ENCODE measurements around the gene PDE9A.

PDE9A gene

DNA sequence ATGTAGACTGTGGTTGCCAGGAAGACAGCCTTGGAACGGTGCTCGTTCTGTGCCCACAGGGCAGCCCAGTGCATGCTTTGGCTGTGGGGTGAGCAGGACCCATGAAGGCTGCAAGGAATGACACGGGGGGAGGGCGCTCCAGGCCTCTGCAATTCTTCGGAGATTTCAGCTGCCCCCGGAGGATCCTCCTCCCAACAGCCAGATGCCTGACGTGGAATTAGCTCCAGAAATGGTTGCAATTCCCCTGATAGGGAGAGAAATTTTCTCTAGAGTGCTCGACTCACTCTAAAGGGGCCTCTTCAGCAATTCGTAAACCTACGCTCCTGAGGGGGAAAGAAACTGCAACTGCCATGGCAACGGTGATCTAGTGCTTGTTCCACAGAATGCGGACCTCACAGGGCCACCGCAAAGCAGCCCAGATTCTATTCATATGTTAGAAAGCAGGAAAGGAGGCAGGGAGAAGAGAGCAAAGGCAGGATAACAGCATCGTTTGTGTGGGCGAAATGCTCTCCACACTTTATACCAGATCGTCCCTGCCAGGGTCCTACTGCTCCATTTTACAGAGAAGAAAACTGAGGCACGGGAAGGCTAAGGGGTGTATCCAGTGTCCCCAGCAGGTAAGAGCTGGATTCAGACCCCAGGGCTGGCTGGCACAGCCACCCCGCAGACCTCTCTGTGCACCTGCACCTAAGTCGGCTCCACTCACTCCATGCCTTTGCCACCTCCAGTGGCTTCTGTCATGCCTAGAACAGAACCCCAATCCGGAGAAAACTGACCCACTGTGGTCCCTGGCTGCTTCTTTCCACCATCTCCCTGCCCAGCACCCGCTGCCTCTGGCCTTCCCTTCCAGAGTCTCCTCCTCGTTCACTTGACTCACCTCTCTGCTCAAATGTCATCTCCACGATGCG, 11.9 kb upstream of the PDE9A start:
- Histone ChIP-seq H3K27me3 (ENCODE audit: control insufficient read depth, insufficient read depth, low read length) (no peaks in the 10 kb centered on the region), H3K4me3 (ENCODE audit: low read length) (no peak overlapping the region), H3K9me3 (ENCODE audit: control insufficient read depth, insufficient read depth, low read length) (no peaks in the 10 kb centered on the region), H3K27ac (ENCODE audit: low read length) (no peak overlapping the region), H3K36me3 (ENCODE audit: control insufficient read depth, insufficient read depth, low read length) (no peaks in the 10 kb centered on the region), H3K4me1 (ENCODE audit: control insufficient read depth, insufficient read depth, low read length) (peaks cover 2% of the 10 kb centered on the region)
- no CpG with 5 or more reads among the region's 24 CpGs for WGBS (ENCODE audit: insufficient coverage, insufficient read length)
- DNase-seq (ENCODE audit: low read depth, low spot score), result no peak

DNA sequence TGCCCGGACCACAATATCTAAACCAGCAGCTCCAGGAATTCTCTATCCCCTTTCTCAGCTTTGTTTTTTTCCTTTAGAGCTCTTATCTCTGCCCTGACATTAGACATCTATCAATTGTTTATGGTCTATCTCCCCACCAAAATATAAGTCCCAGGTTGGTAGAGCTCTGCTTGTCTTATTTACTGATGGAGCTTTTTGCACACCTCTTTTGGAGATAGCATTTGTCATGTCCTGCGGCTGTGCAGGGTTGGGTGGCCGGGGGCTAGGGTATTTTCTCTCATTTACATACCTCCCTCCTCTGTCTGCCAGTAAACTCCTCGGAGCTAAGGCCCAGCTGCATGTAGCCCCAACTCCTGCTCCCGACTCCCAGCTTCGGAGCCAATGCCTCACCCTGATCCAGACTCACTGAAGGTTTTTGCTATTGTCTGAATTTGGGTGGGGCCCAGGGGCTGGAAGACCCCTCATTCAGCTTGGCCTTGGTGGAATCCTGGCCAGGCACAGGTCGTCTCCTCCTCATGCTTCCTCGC, 11.1 kb upstream of the PDE9A start:
- no peak overlapping the region for H3K27ac ChIP-seq (ENCODE audit: low read length)
- no peak for DNase-seq (ENCODE audit: low read depth, low spot score)
- H3K36me3 ChIP-seq (ENCODE audit: control insufficient read depth, insufficient read depth, low read length), result no peaks in the 10 kb centered on the region
- H3K4me3 ChIP-seq (ENCODE audit: low read length), result no peak overlapping the region
- no CpG with 5 or more reads among the region's 8 CpGs for WGBS (ENCODE audit: insufficient coverage, insufficient read length)
- peaks cover 2% of the 10 kb centered on the region for H3K4me1 ChIP-seq (ENCODE audit: control insufficient read depth, insufficient read depth, low read length)
- H3K9me3 ChIP-seq (ENCODE audit: control insufficient read depth, insufficient read depth, low read length), result no peaks in the 10 kb centered on the region
- no peaks in the 10 kb centered on the region for H3K27me3 ChIP-seq (ENCODE audit: control insufficient read depth, insufficient read depth, low read length)

DNA sequence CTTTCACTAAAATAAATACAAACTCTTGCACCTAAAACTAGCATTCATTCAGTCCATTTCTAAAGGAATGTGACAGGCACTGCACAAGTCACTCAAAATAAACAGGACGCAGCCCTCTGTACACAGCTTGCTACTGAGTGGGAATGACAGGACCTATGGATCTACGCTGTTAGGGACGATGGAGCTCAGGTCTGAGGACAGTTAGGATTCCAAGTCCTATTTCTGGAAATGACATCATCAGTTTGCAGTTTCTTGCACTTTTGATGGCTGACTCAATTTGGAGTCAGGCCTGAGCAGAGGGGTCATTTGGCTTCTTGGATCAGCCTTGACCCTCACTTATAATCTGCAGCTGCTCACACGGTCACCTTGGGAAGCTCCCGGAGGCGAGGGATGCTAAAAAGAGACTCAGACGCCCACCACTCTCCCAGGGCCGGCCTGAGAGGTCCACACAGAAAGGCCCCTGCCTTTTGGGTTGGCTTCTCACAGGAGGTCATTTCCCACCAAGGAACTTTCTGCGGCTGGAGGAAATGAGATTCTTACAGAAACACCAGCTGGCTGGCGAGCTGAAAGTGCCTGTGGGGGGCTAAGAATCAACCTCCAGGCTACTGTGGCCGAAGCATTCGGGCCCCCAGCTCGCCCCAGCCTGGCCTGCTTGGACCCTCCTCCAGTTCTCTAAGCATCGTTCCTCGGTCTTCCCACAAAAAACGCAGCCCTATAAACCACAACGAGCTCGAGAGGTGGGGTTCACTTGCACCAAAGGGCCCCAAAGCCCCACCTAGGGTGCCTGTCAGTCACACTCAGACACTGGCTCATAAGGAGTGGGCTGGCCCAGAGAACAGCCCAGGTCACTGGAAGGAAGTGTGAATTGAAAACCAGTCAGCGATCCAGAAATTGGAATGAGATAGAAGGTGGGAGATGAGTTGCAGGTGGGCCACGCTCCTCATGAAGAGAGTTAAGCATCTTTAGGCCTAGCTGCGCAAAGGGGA, 8.9 kb upstream of the PDE9A start:
- Histone ChIP-seq H3K27ac (ENCODE audit: low read length) (no peak overlapping the region), H3K27me3 (ENCODE audit: control insufficient read depth, insufficient read depth, low read length) (no peaks in the 10 kb centered on the region), H3K4me1 (ENCODE audit: control insufficient read depth, insufficient read depth, low read length) (peaks cover 2% of the 10 kb centered on the region; the same call in 1 of the 2 replicates), H3K9me3 (ENCODE audit: control insufficient read depth, insufficient read depth, low read length) (no peaks in the 10 kb centered on the region), H3K36me3 (ENCODE audit: control insufficient read depth, insufficient read depth, low read length) (no peaks in the 10 kb centered on the region), H3K4me3 (ENCODE audit: low read length) (no peak overlapping the region)
- no peak for DNase-seq (ENCODE audit: low read depth, low spot score)
- no CpG with 5 or more reads among the region's 21 CpGs for WGBS (ENCODE audit: insufficient coverage, insufficient read length)

DNA sequence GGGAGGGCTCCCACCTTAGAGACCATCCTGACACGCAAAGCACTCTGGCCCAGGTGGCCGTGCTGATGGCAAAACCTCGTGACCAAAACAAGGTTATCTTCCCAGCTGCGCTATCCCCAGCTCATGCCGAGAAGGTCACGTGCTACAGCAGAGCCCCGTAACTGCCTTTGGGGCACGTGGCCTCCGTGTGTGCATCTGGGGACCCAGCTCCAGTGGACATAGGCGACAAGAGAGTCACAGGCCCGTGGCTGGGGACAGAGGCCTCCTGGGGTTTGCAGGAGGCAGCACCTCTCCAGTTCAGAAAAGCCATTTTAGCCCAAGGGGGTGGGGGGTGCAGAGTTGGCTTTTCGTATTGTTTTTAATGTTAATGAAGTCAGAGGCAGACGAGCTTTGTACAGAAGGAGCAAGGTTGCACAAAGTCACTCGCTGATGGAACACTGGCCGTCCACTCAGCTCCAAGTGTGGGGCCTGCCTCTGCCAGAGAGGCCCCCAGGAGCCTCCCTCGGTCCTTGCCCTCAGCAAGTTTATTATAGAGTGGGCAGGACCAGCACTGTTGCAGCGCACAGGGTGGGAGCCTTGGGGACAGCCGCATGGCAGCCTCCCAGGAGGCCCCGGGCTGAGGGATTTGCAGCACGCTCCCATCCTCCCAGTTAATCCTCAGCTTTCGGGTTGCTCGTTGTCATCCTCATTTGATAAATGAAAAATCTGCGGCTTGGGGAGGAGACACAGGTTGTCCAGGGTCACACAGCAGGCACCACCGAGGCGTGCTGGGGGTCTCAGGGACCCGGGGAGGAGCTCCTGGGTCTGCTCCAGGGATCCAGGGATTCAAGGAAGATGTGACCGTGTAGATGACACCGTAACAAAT, 8.0 kb upstream of the PDE9A start:
- Histone ChIP-seq H3K9me3 (ENCODE audit: control insufficient read depth, insufficient read depth, low read length) (no peaks in the 10 kb centered on the region), H3K4me3 (ENCODE audit: low read length) (no peak overlapping the region), H3K4me1 (ENCODE audit: control insufficient read depth, insufficient read depth, low read length) (peaks cover 2% of the 10 kb centered on the region; the same call in 1 of the 2 replicates), H3K36me3 (ENCODE audit: control insufficient read depth, insufficient read depth, low read length) (no peaks in the 10 kb centered on the region), H3K27ac (ENCODE audit: low read length) (no peak overlapping the region), H3K27me3 (ENCODE audit: control insufficient read depth, insufficient read depth, low read length) (no peaks in the 10 kb centered on the region)
- DNase-seq (ENCODE audit: low read depth, low spot score), result no peak
- WGBS (ENCODE audit: insufficient coverage, insufficient read length), result no CpG with 5 or more reads among the region's 28 CpGs

DNA sequence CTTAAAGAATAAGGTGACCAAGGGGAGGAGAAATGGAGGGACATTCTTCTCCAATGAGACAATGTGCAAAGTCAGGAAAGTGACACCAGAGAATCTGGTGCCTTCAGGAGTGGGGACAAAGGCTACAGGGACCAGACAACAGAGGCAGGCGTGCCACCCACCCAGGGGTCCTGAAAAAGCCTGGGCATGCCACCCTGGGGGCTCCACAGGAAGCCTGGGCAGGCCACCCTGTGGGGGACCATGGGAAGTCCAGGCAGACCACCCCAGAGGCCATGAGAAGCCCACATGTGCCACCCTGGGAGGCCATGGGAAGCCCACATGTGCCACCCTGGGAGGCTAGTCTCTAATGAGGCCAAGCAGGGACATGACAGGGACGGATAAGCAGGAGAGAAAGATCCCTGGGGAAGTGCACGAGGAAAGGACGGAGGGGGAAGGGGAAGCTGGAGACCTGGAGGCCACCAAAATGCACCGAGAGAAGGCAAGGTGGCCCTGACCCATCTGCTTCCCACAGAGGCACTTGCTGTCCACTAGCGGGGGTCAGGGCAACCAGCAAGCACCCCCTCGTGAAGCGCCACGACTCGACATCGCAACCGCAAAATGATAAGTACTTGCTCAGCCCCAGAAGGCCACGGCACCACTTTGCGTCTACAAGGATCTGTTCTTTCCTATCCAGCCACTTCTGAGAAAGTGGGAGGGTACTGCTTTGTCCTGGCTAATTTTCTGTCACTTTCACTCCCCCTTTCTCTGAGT, 7.2 kb upstream of the PDE9A start:
- WGBS (ENCODE audit: insufficient coverage, insufficient read length), result no CpG with 5 or more reads among the region's 14 CpGs
- Histone ChIP-seq H3K27me3 (ENCODE audit: control insufficient read depth, insufficient read depth, low read length) (no peaks in the 10 kb centered on the region), H3K27ac (ENCODE audit: low read length) (no peak overlapping the region), H3K9me3 (ENCODE audit: control insufficient read depth, insufficient read depth, low read length) (no peaks in the 10 kb centered on the region), H3K4me3 (ENCODE audit: low read length) (no peak overlapping the region), H3K36me3 (ENCODE audit: control insufficient read depth, insufficient read depth, low read length) (no peaks in the 10 kb centered on the region), H3K4me1 (ENCODE audit: control insufficient read depth, insufficient read depth, low read length) (peaks cover 2% of the 10 kb centered on the region; the same call in 1 of the 2 replicates)
- DNase-seq (ENCODE audit: low read depth, low spot score), result no peak

DNA sequence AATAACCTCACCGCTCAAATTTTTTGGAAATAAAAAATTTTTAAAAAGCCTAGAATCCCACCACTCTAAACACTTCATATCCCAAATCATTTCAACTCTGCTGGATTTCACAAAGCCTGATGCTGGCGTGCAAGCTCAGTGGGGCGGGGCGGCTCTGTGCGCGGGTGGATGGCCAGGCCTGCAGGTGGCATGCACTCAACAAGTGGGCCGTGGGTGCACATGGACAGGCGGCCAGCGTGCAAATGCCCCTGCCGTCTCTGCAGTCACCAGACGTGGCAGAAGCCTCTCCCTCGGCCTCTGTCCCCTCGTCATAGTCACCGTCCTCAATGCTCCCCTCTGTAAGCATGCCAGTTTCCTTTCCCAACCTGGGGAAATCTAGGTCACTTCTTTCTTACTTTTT, 6.6 kb upstream of the PDE9A start:
- Histone ChIP-seq H3K36me3 (ENCODE audit: control insufficient read depth, insufficient read depth, low read length) (no peaks in the 10 kb centered on the region), H3K4me3 (ENCODE audit: low read length) (no peak overlapping the region; the same call in 1 of the 2 replicates), H3K27me3 (ENCODE audit: control insufficient read depth, insufficient read depth, low read length) (no peaks in the 10 kb centered on the region), H3K4me1 (ENCODE audit: control insufficient read depth, insufficient read depth, low read length) (peaks cover 2% of the 10 kb centered on the region; the same call in 1 of the 2 replicates), H3K9me3 (ENCODE audit: control insufficient read depth, insufficient read depth, low read length) (no peaks in the 10 kb centered on the region), H3K27ac (ENCODE audit: low read length) (no peak overlapping the region)
- no peak for DNase-seq (ENCODE audit: low read depth, low spot score)
- WGBS (ENCODE audit: insufficient coverage, insufficient read length), result 100% methylated on average over 1 of the region's 14 CpGs

DNA sequence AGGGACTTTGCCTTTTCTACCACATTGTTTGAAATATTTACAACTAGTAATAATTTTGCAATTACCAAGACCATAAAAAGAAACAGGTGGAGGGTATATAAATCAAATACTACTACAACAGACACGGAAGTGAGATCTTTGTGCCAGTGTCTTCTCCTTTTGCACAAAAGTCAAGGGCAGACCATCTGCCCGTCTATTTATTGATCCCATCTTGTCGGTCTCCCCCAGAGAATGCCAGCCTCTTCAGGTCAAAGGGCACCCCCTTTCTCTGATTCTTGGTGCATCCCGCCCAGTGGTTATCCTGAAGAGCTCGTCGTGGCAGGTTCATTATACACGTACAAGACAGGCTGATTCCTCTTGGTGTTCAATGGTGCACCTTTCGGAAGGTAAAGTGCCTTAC, 4.8 kb upstream of the PDE9A start:
- Histone ChIP-seq H3K4me1 (ENCODE audit: control insufficient read depth, insufficient read depth, low read length) (peaks cover 6% of the 10 kb centered on the region; the same call in 1 of the 2 replicates), H3K27me3 (ENCODE audit: control insufficient read depth, insufficient read depth, low read length) (no peaks in the 10 kb centered on the region), H3K4me3 (ENCODE audit: low read length) (no peak overlapping the region), H3K27ac (ENCODE audit: low read length) (no peak overlapping the region), H3K9me3 (ENCODE audit: control insufficient read depth, insufficient read depth, low read length) (no peaks in the 10 kb centered on the region), H3K36me3 (ENCODE audit: control insufficient read depth, insufficient read depth, low read length) (no peaks in the 10 kb centered on the region)
- WGBS (ENCODE audit: insufficient coverage, insufficient read length), result no CpG with 5 or more reads among the region's 8 CpGs
- DNase-seq (ENCODE audit: low read depth, low spot score), result no peak

DNA sequence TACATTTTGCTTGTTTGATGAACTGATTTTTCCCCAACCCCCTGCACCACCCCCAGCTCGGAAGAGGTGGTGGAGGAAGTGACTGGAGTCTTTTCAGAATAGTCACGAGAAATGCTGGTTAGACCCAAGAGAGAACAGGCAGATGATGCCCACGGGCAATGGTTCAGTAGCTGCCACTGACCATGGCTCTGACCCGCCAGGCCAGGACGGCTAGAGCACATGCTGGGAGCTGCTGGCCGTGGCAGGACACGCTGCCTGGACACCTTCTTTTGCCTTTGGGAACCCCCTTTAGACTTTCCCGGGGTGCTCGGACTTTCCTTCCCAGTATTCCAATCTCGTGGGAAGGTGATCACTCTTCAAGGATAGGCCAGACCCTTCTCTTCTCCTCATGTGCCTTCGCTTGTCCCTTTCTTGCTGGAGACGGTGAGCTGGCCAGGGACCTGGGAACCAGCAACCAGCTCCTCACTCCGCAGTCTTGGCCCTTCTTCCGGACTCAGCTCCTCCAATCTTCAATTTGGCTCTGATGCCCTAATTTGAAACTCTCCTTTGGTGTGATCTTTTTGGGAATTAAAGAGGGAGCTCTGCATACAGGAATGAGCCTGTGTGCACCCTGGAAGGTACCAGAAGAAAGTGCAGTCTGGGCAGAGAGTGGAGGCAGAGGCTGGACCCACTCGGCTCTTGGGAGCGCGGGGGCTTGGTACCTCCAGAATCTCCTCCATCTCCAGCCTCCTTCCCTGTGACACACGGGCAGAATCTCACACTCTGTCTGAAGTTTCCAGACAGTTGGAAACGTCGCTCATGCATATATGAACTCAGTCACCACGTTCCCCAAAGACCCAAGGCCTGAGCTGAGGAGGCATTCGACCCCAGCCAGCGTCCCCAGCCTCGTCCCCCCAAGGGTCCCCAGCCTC, 4.0 kb upstream of the PDE9A start:
- WGBS (ENCODE audit: insufficient coverage, insufficient read length), result no CpG with 5 or more reads among the region's 24 CpGs
- H3K27me3 ChIP-seq (ENCODE audit: control insufficient read depth, insufficient read depth, low read length), result no peaks in the 10 kb centered on the region
- no peak for DNase-seq (ENCODE audit: low read depth, low spot score)
- no peaks in the 10 kb centered on the region for H3K36me3 ChIP-seq (ENCODE audit: control insufficient read depth, insufficient read depth, low read length)
- no peak overlapping the region for H3K4me3 ChIP-seq (ENCODE audit: low read length)
- peaks cover 6% of the 10 kb centered on the region; the same call in 1 of the 2 replicates for H3K4me1 ChIP-seq (ENCODE audit: control insufficient read depth, insufficient read depth, low read length)
- no peak overlapping the region for H3K27ac ChIP-seq (ENCODE audit: low read length)
- H3K9me3 ChIP-seq (ENCODE audit: control insufficient read depth, insufficient read depth, low read length), result no peaks in the 10 kb centered on the region

All from iPS DF 6.9 (cell line).